Activated T-helper 2 cell treated with anti-CD3 and anti-CD28 coated beads, Interferon-gamma antibody, Interleukin-2, Interleukin-4, amounts not matched to agents 10 μg/mL and 5 μg/mL and 100 μg/mL, durations not matched to agents 14 hours and 24 hours and 36 hours (primary cell): ENCODE results near the gene BSN. TPM values are rescaled to one million over a fixed set of nuclear protein-coding genes. Genes with fewer than 3 reads are reported as not detected.
"Not testable (repeated sequence)": the region's sequence is repeated elsewhere in the genome, so short reads cannot be mapped to it uniquely, and the experiment has no call there.

Source experiments
- DNase-seq: peaks from one replicate; pipeline ENCODE4 v3.0.0; 2021; ENCODE audit warnings: low spot score
- H3K27ac Mint-ChIP-seq: one replicate; pipeline ENCODE4 v1.8.0; 2021; ENCODE audit warnings: mixed read lengths
- H3K27me3 Mint-ChIP-seq: one replicate; pipeline ENCODE4 v1.8.0; 2021; ENCODE audit warnings: low read depth, mixed read lengths
- H3K36me3 Mint-ChIP-seq: one replicate; pipeline ENCODE4 v1.8.0; 2021; ENCODE audit warnings: low read depth, mixed read lengths
- H3K4me1 Mint-ChIP-seq: one replicate; pipeline ENCODE4 v1.8.0; 2021; ENCODE audit warnings: low read depth, mixed read lengths
- H3K4me3 Mint-ChIP-seq: one replicate; pipeline ENCODE4 v1.8.0; 2021; ENCODE audit warnings: low read depth, mild to moderate bottlenecking, moderate library complexity, mixed read lengths
- H3K9me3 Mint-ChIP-seq: one replicate; pipeline ENCODE4 v1.8.0; 2021; ENCODE audit warnings: mixed read lengths
- intact Hi-C: fragments of 100-400 bp; cut with micrococcal nuclease; formaldehyde crosslinking; loops from one replicate; pipeline ENCODE4 v1.15.1; 2023
- total RNA-seq: library from RNA; stranded (reverse); gene quantifications from 2 replicates; pipeline ENCODE4 v1.2.3, GENCODE V29; 2022

The BSN gene
- total RNA-seq, 1 donor from 2014 or later: 0.09 TPM

DNA sequence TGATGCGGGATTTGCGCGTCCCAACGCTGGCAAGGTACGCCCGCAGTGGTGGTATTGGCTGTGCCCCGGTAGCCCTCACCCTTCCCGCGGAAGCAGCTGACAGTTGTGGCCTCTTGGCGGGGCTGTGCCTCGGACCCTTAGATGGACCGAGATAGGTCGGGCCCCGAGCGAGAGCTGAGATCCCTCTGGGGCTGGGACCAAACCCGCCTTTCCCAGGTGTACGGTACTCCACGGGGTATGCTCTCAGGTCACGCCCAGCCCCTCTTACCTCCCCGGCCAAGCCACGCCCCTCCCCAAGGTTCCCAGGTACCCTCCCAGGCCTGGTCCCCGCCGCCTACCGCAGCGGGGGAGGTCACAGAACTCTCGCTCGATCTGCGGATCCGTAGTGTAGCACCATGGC, 132.1 kb downstream of the BSN start:
- peaks cover 15% of the 10 kb centered on the region for H3K4me1 Mint-ChIP-seq
- intact Hi-C loops, H3K9me3 Mint-ChIP-seq, DNase-seq, H3K27me3 Mint-ChIP-seq, H3K27ac Mint-ChIP-seq: not testable (repeated sequence)
- peaks cover 18% of the 10 kb centered on the region for H3K36me3 Mint-ChIP-seq
- H3K4me3 Mint-ChIP-seq: peak overlapping the region; percentile 30

DNA sequence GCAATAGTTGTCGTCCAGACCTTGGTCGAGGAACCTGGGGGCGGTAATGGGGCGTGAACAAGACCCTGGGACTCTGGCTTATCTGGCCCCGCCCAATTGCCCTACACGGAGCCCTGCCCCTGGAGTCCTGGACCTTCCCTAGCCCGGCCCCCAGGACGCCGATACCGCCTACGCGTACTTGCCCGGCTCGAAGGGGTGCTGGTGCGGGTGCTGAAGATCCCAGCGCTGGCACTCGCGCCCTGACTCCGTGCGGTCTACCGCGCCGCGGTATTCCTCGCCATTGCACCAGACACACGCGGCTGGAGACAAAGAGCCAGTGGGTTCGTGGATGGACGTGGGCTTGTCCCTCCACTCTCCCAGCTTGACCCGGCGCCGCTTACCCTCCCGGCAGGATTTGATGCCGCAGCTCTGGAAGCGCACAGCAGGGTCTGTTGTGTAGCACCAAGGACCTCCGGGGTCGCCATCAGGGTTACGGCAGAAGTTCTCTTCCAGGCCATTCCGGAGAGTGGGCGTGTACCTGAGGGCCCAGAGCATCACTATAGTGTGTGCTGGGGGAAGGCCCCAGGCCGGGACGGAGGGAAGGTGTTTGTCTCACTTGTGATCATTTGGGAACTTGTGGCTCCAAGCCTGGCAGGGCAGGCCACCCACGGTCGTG, 132.6 kb downstream of the BSN start:
- peaks cover 15% of the 10 kb centered on the region for H3K4me1 Mint-ChIP-seq
- peaks cover 18% of the 10 kb centered on the region for H3K36me3 Mint-ChIP-seq
- peak overlapping the region; percentile 21 for H3K4me3 Mint-ChIP-seq
- H3K9me3 Mint-ChIP-seq, DNase-seq, H3K27me3 Mint-ChIP-seq, intact Hi-C loops, H3K27ac Mint-ChIP-seq: not testable (repeated sequence)

GRCh38 chr3:49687424-49687795, 133.1 kb downstream of the BSN start:
- peaks cover 15% of the 10 kb centered on the region for H3K36me3 Mint-ChIP-seq
- DNase-seq, H3K4me3 Mint-ChIP-seq, H3K27me3 Mint-ChIP-seq, H3K9me3 Mint-ChIP-seq, H3K27ac Mint-ChIP-seq, intact Hi-C loops: not testable (repeated sequence)
- peaks cover 15% of the 10 kb centered on the region for H3K4me1 Mint-ChIP-seq

GRCh38 chr3:49688338-49689045, 134.2 kb downstream of the BSN start:
- H3K4me3 Mint-ChIP-seq: peak overlapping the region; percentile 96
- not testable (repeated sequence) for H3K36me3 Mint-ChIP-seq, H3K9me3 Mint-ChIP-seq, H3K27me3 Mint-ChIP-seq, DNase-seq
- H3K27ac Mint-ChIP-seq: peak overlapping the region; percentile 94
- H3K4me1 Mint-ChIP-seq: peaks cover 18% of the 10 kb centered on the region
- intact Hi-C loops: loop anchor here (1.0 kb wide), 1 partner anchor 14 kb away; the partner anchor contains the start of gene APEH

GRCh38 chr3:49689046-49689907, 135.0 kb downstream of the BSN start, which contains the start of the genes MST1 and RNF123:
Gene MST1 (minus strand): TSS chr3:49689474. CDS start chr3:49688691, 783 bp downstream.
Gene RNF123 (plus strand): TSS chr3:49689557. CDS start chr3:49691166, 1,609 bp downstream.
- Mint-ChIP-seq H3K4me3 (peak within 1 kb of the TSS; percentile 96), H3K27me3 (no peaks in the 10 kb centered on the region), H3K36me3 (peaks cover 7% of the 10 kb centered on the region), H3K9me3 (no peaks in the 10 kb centered on the region), H3K27ac (peak within 1 kb of the TSS; percentile 94), H3K4me1 (peaks cover 18% of the 10 kb centered on the region)
- peak; percentile 90 for DNase-seq
- intact Hi-C loops: loop anchor here (1.0 kb wide), 1 partner anchor 15 kb away; the partner anchor contains the start of gene APEH

GRCh38 chr3:49689908-49690624, 135.8 kb downstream of the BSN start:
- not testable (repeated sequence) for H3K36me3 Mint-ChIP-seq, H3K27me3 Mint-ChIP-seq, DNase-seq, H3K9me3 Mint-ChIP-seq
- H3K27ac Mint-ChIP-seq: peak overlapping the region; percentile 94
- peaks cover 18% of the 10 kb centered on the region for H3K4me1 Mint-ChIP-seq
- intact Hi-C loops: loop anchor here (1.0 kb wide), 1 partner anchor 16 kb away; the partner anchor contains the start of gene APEH
- H3K4me3 Mint-ChIP-seq: peak overlapping the region; percentile 96

GRCh38 chr3:49690856-49691255, 136.6 kb downstream of the BSN start:
- H3K9me3 Mint-ChIP-seq, H3K27me3 Mint-ChIP-seq, H3K27ac Mint-ChIP-seq, intact Hi-C loops, H3K36me3 Mint-ChIP-seq, DNase-seq: not testable (repeated sequence)
- H3K4me1 Mint-ChIP-seq: peaks cover 18% of the 10 kb centered on the region
- peak overlapping the region; percentile 96 for H3K4me3 Mint-ChIP-seq

DNA sequence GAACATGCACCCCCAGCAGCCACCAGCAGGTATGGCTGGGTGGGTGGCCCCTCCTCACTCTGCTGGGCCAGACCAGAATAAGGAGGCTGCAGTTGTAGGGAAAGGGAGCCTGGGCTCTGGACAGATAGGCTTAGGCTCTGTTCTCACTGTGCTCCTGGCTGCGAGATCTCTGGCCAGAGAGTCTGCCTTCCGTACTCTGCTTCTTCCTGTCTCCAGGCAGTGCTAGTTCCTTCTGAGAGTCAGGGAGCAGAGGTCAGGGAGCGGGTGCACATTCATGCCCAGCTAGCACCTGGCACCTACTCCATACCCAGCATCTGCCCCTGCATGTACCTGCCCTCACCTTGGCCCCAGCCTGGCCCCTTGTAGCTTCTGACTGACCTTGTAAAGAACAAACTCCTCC, 137.2 kb downstream of the BSN start:
- peaks cover 18% of the 10 kb centered on the region for H3K4me1 Mint-ChIP-seq
- H3K9me3 Mint-ChIP-seq, H3K36me3 Mint-ChIP-seq, DNase-seq, intact Hi-C loops, H3K27me3 Mint-ChIP-seq, H3K27ac Mint-ChIP-seq, H3K4me3 Mint-ChIP-seq: not testable (repeated sequence)

DNA sequence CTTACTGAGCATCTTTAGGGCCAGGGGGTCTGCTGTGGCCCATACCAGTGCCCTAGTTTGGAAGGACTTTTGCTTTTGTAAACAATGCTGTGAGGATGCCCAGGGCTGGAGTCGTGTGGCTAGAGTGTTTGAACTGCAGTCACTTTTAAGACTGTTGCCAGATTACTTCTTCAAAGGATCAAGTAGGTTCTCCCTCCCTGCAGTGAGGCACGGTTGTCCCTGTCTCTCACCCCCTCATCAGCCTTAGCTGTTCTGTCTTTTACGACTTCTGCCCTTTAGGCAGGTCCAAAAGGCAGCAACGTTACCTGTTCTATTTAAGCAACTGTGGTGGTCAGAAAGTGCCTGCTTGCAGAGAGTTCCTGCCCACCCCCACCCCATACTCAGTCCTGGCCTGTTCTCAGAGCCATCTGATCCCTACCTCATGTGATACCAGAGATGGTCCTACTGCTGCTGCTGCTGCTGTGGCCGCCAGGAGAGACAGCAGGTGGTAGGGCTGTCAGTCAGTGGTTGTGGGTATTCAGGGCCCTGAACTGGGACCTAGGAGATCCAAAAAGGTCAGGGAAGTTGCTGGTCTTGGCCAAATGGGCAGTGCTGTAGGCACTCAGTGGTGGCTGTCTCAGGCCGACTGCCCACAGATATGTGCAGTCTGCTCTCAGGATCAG, 140.3 kb downstream of the BSN start:
- H3K27ac Mint-ChIP-seq, H3K36me3 Mint-ChIP-seq, H3K9me3 Mint-ChIP-seq, DNase-seq, H3K27me3 Mint-ChIP-seq, H3K4me3 Mint-ChIP-seq, intact Hi-C loops: not testable (repeated sequence)
- H3K4me1 Mint-ChIP-seq: peaks cover 15% of the 10 kb centered on the region

DNA sequence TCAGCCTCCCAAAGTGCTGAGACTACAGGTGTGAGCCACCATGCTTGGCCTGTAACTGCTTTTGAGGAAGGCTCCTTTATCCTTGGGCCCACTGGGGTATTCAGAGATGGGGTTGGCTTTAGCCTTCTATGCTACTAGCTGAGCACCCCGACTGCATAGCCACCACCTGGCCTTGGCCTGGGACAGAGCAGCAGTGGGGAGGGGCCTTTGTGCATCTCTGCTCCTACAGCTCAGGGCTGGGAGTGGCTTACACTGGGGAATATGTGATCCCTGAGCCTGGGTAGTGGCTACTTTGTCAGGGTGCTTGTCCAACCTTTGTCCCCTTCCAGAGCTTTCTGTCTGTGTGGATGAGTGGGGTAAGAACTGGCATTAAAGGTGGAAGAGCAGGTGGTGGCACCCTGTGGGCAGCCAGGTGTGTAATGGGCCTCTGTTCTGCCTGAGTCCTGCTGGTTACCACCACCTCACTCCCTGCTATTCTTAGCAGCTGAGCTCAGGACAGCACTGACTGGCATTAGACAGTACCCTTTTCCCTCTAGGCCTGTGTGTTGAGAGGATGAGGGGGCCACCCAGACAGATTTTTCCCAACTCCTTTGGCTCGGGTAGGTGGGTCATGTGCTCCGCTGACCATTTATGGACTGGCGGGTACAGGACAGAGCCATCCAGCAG, 141.2 kb downstream of the BSN start:
- H3K36me3 Mint-ChIP-seq, H3K27ac Mint-ChIP-seq, H3K9me3 Mint-ChIP-seq, H3K27me3 Mint-ChIP-seq, DNase-seq, H3K4me1 Mint-ChIP-seq, intact Hi-C loops, H3K4me3 Mint-ChIP-seq: not testable (repeated sequence)

- DNase-seq: no peak
- H3K9me3 Mint-ChIP-seq: no peaks in the 10 kb centered on the region
- intact Hi-C loops: no loop called here
- no peak overlapping the region for H3K27ac Mint-ChIP-seq
- H3K4me3 Mint-ChIP-seq: no peak overlapping the region
- H3K36me3 Mint-ChIP-seq: peaks cover 8% of the 10 kb centered on the region
- H3K27me3 Mint-ChIP-seq: no peaks in the 10 kb centered on the region
- no peaks in the 10 kb centered on the region for H3K4me1 Mint-ChIP-seq
Observed at GRCh38 chr3:49699281-49699979, 145.2 kb downstream of the BSN start.
